Effector memory CD4-positive, alpha-beta T cell (primary cell): ENCODE results near the gene DPP10.
"Not testable (repeated sequence)": the region's sequence is repeated elsewhere in the genome, so short reads cannot be mapped to it uniquely, and the experiment has no call there.

Experiments
- DNase-seq, 3 donors: peaks; one replicate each; pipeline ENCODE4 v3.0.0-alpha.2; 2020
- H3K27ac ChIP-seq: 2 replicates; pipeline ENCODE4 v1.7.0; 2013; ENCODE audit warnings: mild to moderate bottlenecking, low read length, moderate library complexity; ENCODE audit not compliant: insufficient read depth, poor library complexity, severe bottlenecking
- H3K27me3 ChIP-seq: replicated peaks from 2 replicates; pipeline ENCODE4 v1.7.0; 2013; ENCODE audit warnings: mild to moderate bottlenecking, low read length; ENCODE audit not compliant: insufficient read depth, control insufficient read depth, poor library complexity, severe bottlenecking
- H3K36me3 ChIP-seq: 2 replicates; pipeline ENCODE4 v1.7.0; 2013; ENCODE audit warnings: mild to moderate bottlenecking, low read length, moderate library complexity; ENCODE audit not compliant: control insufficient read depth, insufficient read depth
- H3K4me1 ChIP-seq: 2 replicates; pipeline ENCODE4 v1.7.0; 2013; ENCODE audit warnings: low read length, mild to moderate bottlenecking; ENCODE audit not compliant: control insufficient read depth, insufficient read depth, poor library complexity, severe bottlenecking
- H3K4me3 ChIP-seq: 2 replicates; pipeline ENCODE4 v1.7.0; 2013; ENCODE audit warnings: low read length, low read depth, mild to moderate bottlenecking; ENCODE audit not compliant: insufficient read depth, poor library complexity, severe bottlenecking
- H3K9me3 ChIP-seq: 2 replicates; pipeline ENCODE4 v1.7.0; 2013; ENCODE audit warnings: mild to moderate bottlenecking, low read length, moderate library complexity; ENCODE audit not compliant: control insufficient read depth
- total RNA-seq, 3 donors: gene quantifications; one replicate each; lab custom pipeline; 2026; lab: John Stamatoyannopoulos, UW

DPP10 gene
- 0 to 0.19 (median 0) reads per million in 3 donors for total RNA-seq

GRCh38 chr2:114442510-114442909 is at the start of gene DPP10:
TSS of gene DPP10 (plus strand) at chr2:114442641.
- H3K9me3 ChIP-seq: no peaks in the 10 kb centered on the region

GRCh38 chr2:114400890-114401289 is 41.6 kb upstream of the DPP10 start:
- no peaks in the 10 kb centered on the region for H3K9me3 ChIP-seq
- H3K27ac ChIP-seq: no peak overlapping the region
- no peak overlapping the region for H3K4me3 ChIP-seq
- no peaks in the 10 kb centered on the region for H3K27me3 ChIP-seq
- H3K36me3 ChIP-seq: no peaks in the 10 kb centered on the region
- DNase-seq: no peak
- H3K4me1 ChIP-seq: no peaks in the 10 kb centered on the region

More at GRCh38 chr2:114442510-114442909, at the start of gene DPP10:
- Histone ChIP-seq H3K27ac (no peak within 1 kb of the TSS), H3K4me3 (no peak within 1 kb of the TSS), H3K36me3 (no peaks in the 10 kb centered on the region), H3K4me1 (no peaks in the 10 kb centered on the region), H3K27me3 (no peaks in the 10 kb centered on the region)
- DNase-seq: no peak

DNA sequence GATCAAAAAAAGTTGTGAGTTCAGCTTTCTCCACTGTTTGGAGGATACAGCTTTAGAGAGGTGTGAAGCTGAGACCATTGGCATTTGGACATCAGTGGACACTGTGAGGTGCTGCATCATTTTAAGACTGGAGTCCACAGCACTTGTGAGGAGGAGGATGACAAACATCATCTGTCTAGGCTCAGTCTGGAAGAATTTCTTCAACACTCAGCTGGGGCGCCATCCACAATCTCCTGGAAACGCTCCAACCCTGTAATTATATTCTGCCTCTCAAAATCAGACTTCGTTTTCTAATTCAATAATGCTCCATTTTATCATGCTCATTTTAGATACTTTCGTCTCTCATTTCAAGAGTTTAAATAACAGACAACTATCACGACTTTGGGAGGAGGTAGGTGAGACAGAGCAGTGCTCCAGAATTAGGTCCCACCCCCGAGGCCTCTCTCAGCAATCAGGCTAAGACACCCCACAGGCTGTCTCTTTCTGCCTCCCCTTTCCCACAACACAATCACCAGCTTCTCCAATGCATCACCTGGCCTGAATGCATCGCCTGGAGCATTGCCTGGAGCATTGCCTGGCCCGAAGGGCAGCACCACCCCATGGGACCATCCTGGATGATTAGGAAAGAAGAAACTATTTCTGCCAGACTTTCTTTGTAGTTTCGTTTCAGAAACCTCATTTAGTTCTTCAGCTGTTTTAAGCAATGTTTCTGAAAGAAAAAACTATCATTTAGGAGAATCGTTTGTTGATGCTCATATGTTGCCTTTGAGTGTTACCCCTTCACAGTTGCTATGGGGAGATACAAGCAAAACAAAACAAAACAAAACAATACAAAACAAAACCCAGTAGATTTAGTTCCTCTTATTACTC is 37.0 kb upstream of the DPP10 start:
- Histone ChIP-seq H3K4me1 (no peaks in the 10 kb centered on the region), H3K4me3 (no peak overlapping the region), H3K27ac (no peak overlapping the region), H3K9me3 (no peaks in the 10 kb centered on the region), H3K27me3 (no peaks in the 10 kb centered on the region), H3K36me3 (no peaks in the 10 kb centered on the region)
- DNase-seq: no peak

DNA sequence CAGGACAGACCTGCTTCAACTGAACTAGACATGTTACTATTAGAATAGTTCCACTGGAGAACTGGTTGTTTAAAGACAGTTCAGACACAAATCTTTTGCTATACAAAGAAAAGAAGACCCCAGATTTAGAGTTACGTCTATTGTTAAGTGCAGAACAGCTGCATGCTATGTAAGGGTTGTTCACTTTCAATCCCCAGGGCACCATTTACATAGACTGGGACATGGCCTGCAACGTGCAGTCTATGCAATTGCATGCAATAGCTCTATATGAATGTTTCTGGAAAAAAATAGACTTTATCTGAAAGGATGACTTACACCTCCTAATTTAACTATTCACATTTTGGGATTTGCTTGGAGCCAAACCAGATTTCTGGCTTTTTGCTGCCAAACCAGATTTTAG is 36.1 kb upstream of the DPP10 start:
- no peak for DNase-seq
- no peaks in the 10 kb centered on the region for H3K9me3 ChIP-seq

GRCh38 chr2:114407353-114407752 is 35.1 kb upstream of the DPP10 start:
- H3K27me3 ChIP-seq, H3K4me1 ChIP-seq, H3K36me3 ChIP-seq, DNase-seq, H3K9me3 ChIP-seq, H3K27ac ChIP-seq, H3K4me3 ChIP-seq: not testable (repeated sequence)

More for the DNA sequence above, 36.1 kb upstream of the DPP10 start:
- H3K36me3 ChIP-seq: no peaks in the 10 kb centered on the region
- H3K4me3 ChIP-seq: no peak overlapping the region
- H3K27me3 ChIP-seq: no peaks in the 10 kb centered on the region
- no peak overlapping the region for H3K27ac ChIP-seq
- H3K4me1 ChIP-seq: no peaks in the 10 kb centered on the region

- H3K27ac ChIP-seq: no peak overlapping the region
- H3K27me3 ChIP-seq: no peaks in the 10 kb centered on the region
- H3K36me3 ChIP-seq: no peaks in the 10 kb centered on the region
- H3K4me1 ChIP-seq: no peaks in the 10 kb centered on the region
- H3K4me3 ChIP-seq: no peak overlapping the region
- DNase-seq: no peak
- H3K9me3 ChIP-seq: no peaks in the 10 kb centered on the region
Measured at GRCh38 chr2:114421781-114422180, 20.7 kb upstream of the DPP10 start.

DNA sequence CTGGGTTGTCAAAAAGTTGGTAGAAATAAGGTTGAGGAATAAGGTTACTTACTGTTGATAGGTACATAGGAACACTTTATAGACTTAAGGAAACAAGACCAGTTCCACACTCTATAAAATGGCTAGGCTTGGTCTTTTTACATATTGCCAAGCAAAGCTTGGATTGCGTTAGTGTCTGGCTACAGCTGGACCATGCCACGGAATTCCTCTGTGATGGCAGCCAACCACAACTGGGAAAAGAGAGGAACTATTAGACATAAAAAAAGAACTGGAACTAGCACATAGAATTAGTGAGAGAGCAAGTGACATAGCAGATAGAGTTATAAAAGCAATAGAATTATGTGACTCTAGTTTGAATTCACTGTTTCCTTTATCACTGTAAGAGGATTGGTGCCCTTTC is 17.7 kb upstream of the DPP10 start:
- no peaks in the 10 kb centered on the region for H3K4me1 ChIP-seq

GRCh38 chr2:114426756-114427155 is 15.7 kb upstream of the DPP10 start:
- no peak overlapping the region for H3K4me3 ChIP-seq
- no peaks in the 10 kb centered on the region for H3K9me3 ChIP-seq
- H3K27me3 ChIP-seq: no peaks in the 10 kb centered on the region
- H3K27ac ChIP-seq: no peak overlapping the region
- no peak for DNase-seq
- H3K4me1 ChIP-seq: no peaks in the 10 kb centered on the region
- H3K36me3 ChIP-seq: no peaks in the 10 kb centered on the region

More for the DNA sequence above, 17.7 kb upstream of the DPP10 start:
- Histone ChIP-seq H3K36me3 (no peaks in the 10 kb centered on the region), H3K27me3 (no peaks in the 10 kb centered on the region), H3K4me3 (no peak overlapping the region), H3K9me3 (no peaks in the 10 kb centered on the region), H3K27ac (no peak overlapping the region)
- DNase-seq: no peak

- H3K36me3 ChIP-seq: no peaks in the 10 kb centered on the region
- H3K4me1 ChIP-seq: no peaks in the 10 kb centered on the region
- H3K4me3 ChIP-seq: no peak overlapping the region
- no peak overlapping the region for H3K27ac ChIP-seq
- H3K27me3 ChIP-seq: no peaks in the 10 kb centered on the region
- no peaks in the 10 kb centered on the region for H3K9me3 ChIP-seq
- no peak for DNase-seq
Measured at GRCh38 chr2:114436329-114436728, 6.1 kb upstream of the DPP10 start.

- Histone ChIP-seq H3K4me1 (no peaks in the 10 kb centered on the region), H3K27ac (no peak overlapping the region), H3K36me3 (no peaks in the 10 kb centered on the region), H3K4me3 (no peak overlapping the region), H3K27me3 (no peaks in the 10 kb centered on the region), H3K9me3 (no peaks in the 10 kb centered on the region)
- no peak for DNase-seq
Measured at GRCh38 chr2:114446571-114446970, 4.1 kb downstream of the DPP10 start.
